ENCODE results near the gene CES2.
A peak's percentile ranks its signal among the peaks of the same experiment; 100 is the strongest.

Gene CES2

GRCh38 chr16:66947302-66948065, 12.2 kb downstream of the CES2 start:
- Histone ChIP-seq H3K27ac (ENCODE audit: low read depth, low read length) (no peak overlapping the region), H3K18ac (ENCODE audit: low read length) (no peak overlapping the region), H3K4me1 (ENCODE audit: control insufficient read depth, low read depth, low read length) (no peaks in the 10 kb centered on the region), H3K4me3 (ENCODE audit: low read length) (no peak overlapping the region), H3K4ac (ENCODE audit: low read depth, low read length) (no peak overlapping the region), H3K9ac (ENCODE audit: low read length) (no peak overlapping the region), H4K8ac (ENCODE audit: low read depth, low read length) (no peak overlapping the region), H2BK120ac (ENCODE audit: low read depth, low read length) (no peak overlapping the region), H3K36me3 (ENCODE audit: control insufficient read depth, insufficient read depth, low read length) (no peaks in the 10 kb centered on the region), H3K79me2 (ENCODE audit: control insufficient read depth, insufficient read depth, low read length) (no peaks in the 10 kb centered on the region), H3K4me2 (ENCODE audit: low read length) (peak overlapping the region; percentile 22), H3K23ac (ENCODE audit: low read length) (no peak overlapping the region), H2AK5ac (ENCODE audit: low read length) (no peak overlapping the region), H3K27me3 (ENCODE audit: insufficient read depth, low read length, poor library complexity) (peaks cover 11% of the 10 kb centered on the region), H2BK5ac (ENCODE audit: low read length) (no peak overlapping the region), H3K79me1 (ENCODE audit: low read length) (no peaks in the 10 kb centered on the region), H2BK15ac (replicated peaks; ENCODE audit: low read depth) (no peak overlapping the region), H4K5ac (ENCODE audit: low read length) (no peak overlapping the region), H3K56ac (ENCODE audit: low read length) (no peak overlapping the region)
- WGBS (ENCODE audit: extremely low coverage, insufficient coverage, low lambda C conversion rate), result no CpG with 5 or more reads among the region's 23 CpGs
- peak; percentile 86 for DNase-seq

GRCh38 chr16:66948134-66948836, 13.0 kb downstream of the CES2 start:
- Histone ChIP-seq H2BK15ac (replicated peaks; ENCODE audit: low read depth) (no peak overlapping the region), H3K4me1 (ENCODE audit: control insufficient read depth, low read depth, low read length) (no peaks in the 10 kb centered on the region), H3K4ac (ENCODE audit: low read depth, low read length) (no peak overlapping the region), H4K5ac (ENCODE audit: low read length) (no peak overlapping the region), H3K79me2 (ENCODE audit: control insufficient read depth, insufficient read depth, low read length) (no peaks in the 10 kb centered on the region), H3K18ac (ENCODE audit: low read length) (no peak overlapping the region), H3K56ac (ENCODE audit: low read length) (no peak overlapping the region), H3K23ac (ENCODE audit: low read length) (no peak overlapping the region), H3K4me2 (ENCODE audit: low read length) (no peak overlapping the region), H3K27ac (ENCODE audit: low read depth, low read length) (no peak overlapping the region), H3K27me3 (ENCODE audit: insufficient read depth, low read length, poor library complexity) (peaks cover 11% of the 10 kb centered on the region), H2BK5ac (ENCODE audit: low read length) (no peak overlapping the region), H4K8ac (ENCODE audit: low read depth, low read length) (no peak overlapping the region), H3K9ac (ENCODE audit: low read length) (no peak overlapping the region), H2BK120ac (ENCODE audit: low read depth, low read length) (no peak overlapping the region), H3K79me1 (ENCODE audit: low read length) (no peaks in the 10 kb centered on the region), H3K4me3 (ENCODE audit: low read length) (no peak overlapping the region), H2AK5ac (ENCODE audit: low read length) (no peak overlapping the region), H3K36me3 (ENCODE audit: control insufficient read depth, insufficient read depth, low read length) (no peaks in the 10 kb centered on the region)
- no peak for DNase-seq
- no CpG with 5 or more reads among the region's 44 CpGs for WGBS (ENCODE audit: extremely low coverage, insufficient coverage, low lambda C conversion rate)

GRCh38 chr16:66948837-66949225, 13.5 kb downstream of the CES2 start:
- Histone ChIP-seq H4K5ac (ENCODE audit: low read length) (no peak overlapping the region), H3K27me3 (ENCODE audit: insufficient read depth, low read length, poor library complexity) (peaks cover 11% of the 10 kb centered on the region), H3K18ac (ENCODE audit: low read length) (no peak overlapping the region), H2BK5ac (ENCODE audit: low read length) (no peak overlapping the region), H3K79me1 (ENCODE audit: low read length) (no peaks in the 10 kb centered on the region), H3K36me3 (ENCODE audit: control insufficient read depth, insufficient read depth, low read length) (no peaks in the 10 kb centered on the region), H3K4me2 (ENCODE audit: low read length) (no peak overlapping the region), H3K9ac (ENCODE audit: low read length) (no peak overlapping the region), H4K8ac (ENCODE audit: low read depth, low read length) (no peak overlapping the region), H3K23ac (ENCODE audit: low read length) (no peak overlapping the region), H3K4ac (ENCODE audit: low read depth, low read length) (no peak overlapping the region), H2BK120ac (ENCODE audit: low read depth, low read length) (no peak overlapping the region), H3K4me3 (ENCODE audit: low read length) (no peak overlapping the region), H3K27ac (ENCODE audit: low read depth, low read length) (no peak overlapping the region), H2BK15ac (replicated peaks; ENCODE audit: low read depth) (no peak overlapping the region), H3K79me2 (ENCODE audit: control insufficient read depth, insufficient read depth, low read length) (no peaks in the 10 kb centered on the region), H3K56ac (ENCODE audit: low read length) (no peak overlapping the region), H3K4me1 (ENCODE audit: control insufficient read depth, low read depth, low read length) (no peaks in the 10 kb centered on the region), H2AK5ac (ENCODE audit: low read length) (no peak overlapping the region)
- no peak for DNase-seq
- no CpG with 5 or more reads among the region's 21 CpGs for WGBS (ENCODE audit: extremely low coverage, insufficient coverage, low lambda C conversion rate)

- no peaks in the 10 kb centered on the region for H3K4me1 ChIP-seq (ENCODE audit: control insufficient read depth, low read depth, low read length)
Observed at GRCh38 chr16:66949472-66949871, 14.2 kb downstream of the CES2 start.

GRCh38 chr16:66950437-66950836, 15.1 kb downstream of the CES2 start:
- H3K36me3 ChIP-seq (ENCODE audit: control insufficient read depth, insufficient read depth, low read length), result no peaks in the 10 kb centered on the region
- H2AK5ac ChIP-seq (ENCODE audit: low read length), result no peak overlapping the region
- H3K79me1 ChIP-seq (ENCODE audit: low read length), result no peaks in the 10 kb centered on the region
- H2BK120ac ChIP-seq (ENCODE audit: low read depth, low read length), result no peak overlapping the region
- H3K4ac ChIP-seq (ENCODE audit: low read depth, low read length), result no peak overlapping the region
- H3K4me1 ChIP-seq (ENCODE audit: control insufficient read depth, low read depth, low read length), result no peaks in the 10 kb centered on the region
- H3K27me3 ChIP-seq (ENCODE audit: insufficient read depth, low read length, poor library complexity), result peaks cover 11% of the 10 kb centered on the region
- H3K23ac ChIP-seq (ENCODE audit: low read length), result no peak overlapping the region
- no peak overlapping the region for H2BK5ac ChIP-seq (ENCODE audit: low read length)
- no peak overlapping the region for H4K8ac ChIP-seq (ENCODE audit: low read depth, low read length)
- H3K79me2 ChIP-seq (ENCODE audit: control insufficient read depth, insufficient read depth, low read length), result no peaks in the 10 kb centered on the region
- no peak overlapping the region for H4K5ac ChIP-seq (ENCODE audit: low read length)
- no peak overlapping the region for H3K27ac ChIP-seq (ENCODE audit: low read depth, low read length)
- H3K9ac ChIP-seq (ENCODE audit: low read length), result no peak overlapping the region
- no peak overlapping the region for H3K18ac ChIP-seq (ENCODE audit: low read length)
- no peak overlapping the region for H2BK15ac ChIP-seq (replicated peaks; ENCODE audit: low read depth)
- no CpG with 5 or more reads among the region's 2 CpGs for WGBS (ENCODE audit: extremely low coverage, insufficient coverage, low lambda C conversion rate)
- H3K4me3 ChIP-seq (ENCODE audit: low read length), result no peak overlapping the region
- H3K56ac ChIP-seq (ENCODE audit: low read length), result no peak overlapping the region
- DNase-seq, result no peak
- no peak overlapping the region for H3K4me2 ChIP-seq (ENCODE audit: low read length)

More at GRCh38 chr16:66949472-66949871, 14.2 kb downstream of the CES2 start:
- H2BK15ac ChIP-seq (replicated peaks; ENCODE audit: low read depth), result no peak overlapping the region
- H4K5ac ChIP-seq (ENCODE audit: low read length), result no peak overlapping the region
- no peak overlapping the region for H3K23ac ChIP-seq (ENCODE audit: low read length)
- H4K8ac ChIP-seq (ENCODE audit: low read depth, low read length), result no peak overlapping the region
- H2BK5ac ChIP-seq (ENCODE audit: low read length), result no peak overlapping the region
- DNase-seq, result no peak
- H3K18ac ChIP-seq (ENCODE audit: low read length), result no peak overlapping the region
- H3K4me2 ChIP-seq (ENCODE audit: low read length), result no peak overlapping the region
- peaks cover 11% of the 10 kb centered on the region for H3K27me3 ChIP-seq (ENCODE audit: insufficient read depth, low read length, poor library complexity)
- H3K79me1 ChIP-seq (ENCODE audit: low read length), result no peaks in the 10 kb centered on the region
- H2BK120ac ChIP-seq (ENCODE audit: low read depth, low read length), result no peak overlapping the region
- H3K27ac ChIP-seq (ENCODE audit: low read depth, low read length), result no peak overlapping the region
- no peaks in the 10 kb centered on the region for H3K79me2 ChIP-seq (ENCODE audit: control insufficient read depth, insufficient read depth, low read length)
- no peak overlapping the region for H3K4ac ChIP-seq (ENCODE audit: low read depth, low read length)
- WGBS (ENCODE audit: extremely low coverage, insufficient coverage, low lambda C conversion rate), result no CpG with 5 or more reads among the region's 6 CpGs
- H3K9ac ChIP-seq (ENCODE audit: low read length), result no peak overlapping the region
- no peaks in the 10 kb centered on the region for H3K36me3 ChIP-seq (ENCODE audit: control insufficient read depth, insufficient read depth, low read length)
- H3K4me3 ChIP-seq (ENCODE audit: low read length), result no peak overlapping the region
- H2AK5ac ChIP-seq (ENCODE audit: low read length), result no peak overlapping the region
- H3K56ac ChIP-seq (ENCODE audit: low read length), result no peak overlapping the region

Measured in mesendoderm (in vitro differentiated cells).